GM18508 (cell line): Measurements from ENCODE around the gene GTF3C4.

ENCODE experiments used
- ATAC-seq: cut with Tn5 transposase; IDR thresholded peaks from one replicate; pipeline ENCODE4 v1.9.1; 2021; ENCODE audit warnings: moderate number of reproducible peaks; ENCODE audit not compliant: insufficient read depth, unreplicated experiment

GTF3C4 gene

GRCh38 chr9:132647355-132647754, 22.9 kb upstream of the GTF3C4 start:
- no peak for ATAC-seq

GRCh38 chr9:132647806-132648205, 22.5 kb upstream of the GTF3C4 start:
- ATAC-seq: no peak

GRCh38 chr9:132648283-132648682, 22.0 kb upstream of the GTF3C4 start:
- ATAC-seq: no peak

- no peak for ATAC-seq
Measured at GRCh38 chr9:132648685-132649084, 21.6 kb upstream of the GTF3C4 start.

- ATAC-seq: no peak
Measured at GRCh38 chr9:132651259-132651658, 19.0 kb upstream of the GTF3C4 start.

- no peak for ATAC-seq
Measured at GRCh38 chr9:132656299-132656698, 14.0 kb upstream of the GTF3C4 start.

- ATAC-seq: no peak
Measured at GRCh38 chr9:132662152-132662945, 7.9 kb upstream of the GTF3C4 start.

GRCh38 chr9:132663117-132663516, 7.1 kb upstream of the GTF3C4 start:
- no peak for ATAC-seq

- no peak for ATAC-seq
Measured at GRCh38 chr9:132663851-132664250, 6.4 kb upstream of the GTF3C4 start.

GRCh38 chr9:132669319-132669697, 956 bp upstream of the GTF3C4 start:
- no peak for ATAC-seq

GRCh38 chr9:132669698-132670456, 387 bp upstream of the GTF3C4 start, which contains the start of gene DDX31:
TSS of gene DDX31 (minus strand) at chr9:132669983. CDS start at chr9:132669934, 49 bp downstream.
- no peak for ATAC-seq

GRCh38 chr9:132671620-132672412, 1.6 kb downstream of the GTF3C4 start:
- ATAC-seq: no peak

GRCh38 chr9:132672413-132672690, 2.1 kb downstream of the GTF3C4 start:
- no peak for ATAC-seq

- no peak for ATAC-seq
Measured at GRCh38 chr9:132673355-132673754, 3.1 kb downstream of the GTF3C4 start.

- ATAC-seq: no peak
Measured at GRCh38 chr9:132674485-132674884, 4.2 kb downstream of the GTF3C4 start.

GRCh38 chr9:132677976-132678375, 7.7 kb downstream of the GTF3C4 start:
- no peak for ATAC-seq

- no peak for ATAC-seq
Measured at GRCh38 chr9:132679946-132680625, 9.8 kb downstream of the GTF3C4 start.

- no peak for ATAC-seq
Measured at GRCh38 chr9:132681561-132681960, 11.3 kb downstream of the GTF3C4 start.

GRCh38 chr9:132683873-132684272, 13.6 kb downstream of the GTF3C4 start:
- ATAC-seq: no peak

GRCh38 chr9:132690696-132691095, 20.4 kb downstream of the GTF3C4 start:
- ATAC-seq: no peak
